HL-60/S4 (cell line): Measurements from ENCODE around the gene SOCS6.

Experiments used
- in situ Hi-C: fragments of 300-500 bp; cut with MboI; formaldehyde crosslinking; loops from 2 replicates; pipeline ENCODE4 v1.14.3; 2022; ENCODE audit warnings: low sequenced_read_pairs

Gene SOCS6

GRCh38 chr18:70288171-70288850 lies 534 bp upstream of the SOCS6 start:
- in situ Hi-C loops: no loop called here

GRCh38 chr18:70289351-70290312 lies 787 bp downstream of the SOCS6 start:
- in situ Hi-C loops: no loop called here

GRCh38 chr18:70290482-70291294 lies 1.8 kb downstream of the SOCS6 start:
- in situ Hi-C loops: no loop called here

GRCh38 chr18:70291295-70291574 lies 2.4 kb downstream of the SOCS6 start:
- in situ Hi-C loops: no loop called here

GRCh38 chr18:70292628-70293027 lies 3.8 kb downstream of the SOCS6 start:
- in situ Hi-C loops: no loop called here

GRCh38 chr18:70293166-70293565 lies 4.3 kb downstream of the SOCS6 start:
- in situ Hi-C loops: no loop called here

GRCh38 chr18:70294471-70295191 lies 5.8 kb downstream of the SOCS6 start:
- in situ Hi-C loops: no loop called here

GRCh38 chr18:70295192-70296188 lies 6.6 kb downstream of the SOCS6 start:
- in situ Hi-C loops: no loop called here

- in situ Hi-C loops: no loop called here
Observed at GRCh38 chr18:70296289-70296688, 7.4 kb downstream of the SOCS6 start.

- in situ Hi-C loops: no loop called here
Observed at GRCh38 chr18:70296781-70297180, 7.9 kb downstream of the SOCS6 start.

- in situ Hi-C loops: no loop called here
Observed at GRCh38 chr18:70299393-70299792, 10.5 kb downstream of the SOCS6 start.

- in situ Hi-C loops: no loop called here
Observed at GRCh38 chr18:70301667-70302066, 12.8 kb downstream of the SOCS6 start.

- in situ Hi-C loops: no loop called here
Observed at GRCh38 chr18:70308555-70309294, 19.9 kb downstream of the SOCS6 start.

GRCh38 chr18:70310560-70311320 lies 21.9 kb downstream of the SOCS6 start:
- in situ Hi-C loops: no loop called here

GRCh38 chr18:70311726-70312125 lies 22.9 kb downstream of the SOCS6 start:
- in situ Hi-C loops: no loop called here

- in situ Hi-C loops: no loop called here
Observed at GRCh38 chr18:70313640-70314039, 24.8 kb downstream of the SOCS6 start.

GRCh38 chr18:70314151-70314782 lies 25.4 kb downstream of the SOCS6 start:
- in situ Hi-C loops: no loop called here

- in situ Hi-C loops: no loop called here
Observed at GRCh38 chr18:70319187-70319586, 30.3 kb downstream of the SOCS6 start.
